Mesodermal cell (in vitro differentiated cells): ENCODE data around the gene PCDHGA8.

Experiments used
- H3K27ac ChIP-seq: 2 replicates; pipeline ENCODE4 v1.7.0; 2013; ENCODE audit warnings: mild to moderate bottlenecking, low read depth, low read length, moderate library complexity; ENCODE audit not compliant: severe bottlenecking
- H3K36me3 ChIP-seq: 2 replicates; pipeline ENCODE4 v1.7.1; 2013; ENCODE audit warnings: mild to moderate bottlenecking, low read length, moderate library complexity; ENCODE audit not compliant: control insufficient read depth, insufficient read depth
- H3K4me1 ChIP-seq: one replicate; pipeline ENCODE4 v1.7.1; 2013; ENCODE audit warnings: mild to moderate bottlenecking, low read length; ENCODE audit not compliant: insufficient read depth, control insufficient read depth, poor library complexity, severe bottlenecking
- H3K4me3 ChIP-seq: 2 replicates; pipeline ENCODE4 v1.7.0; 2013; ENCODE audit warnings: low read length, control low read depth, mild to moderate bottlenecking; ENCODE audit not compliant: insufficient read depth, poor library complexity, severe bottlenecking; ENCODE audit errors: extremely low read depth
- H3K9me3 ChIP-seq: 2 replicates; pipeline ENCODE4 v1.7.1; 2013; ENCODE audit warnings: mild to moderate bottlenecking, low read length, moderate library complexity; ENCODE audit not compliant: control insufficient read depth
- WGBS, 2 experiments: methylation state at CpG; one replicate each; pipeline ENCODE4 v1.1.5; 2013; ENCODE audit warnings: missing lambda C conversion rate in 2 of 2; ENCODE audit not compliant: insufficient coverage in 2 of 2; 5-methylcytosine and 5-hydroxymethylcytosine counted together

PCDHGA8 gene

GRCh38 chr5:141356133-141356532 is 36.3 kb upstream of the PCDHGA8 start:
- Histone ChIP-seq H3K4me3 (no peak overlapping the region), H3K36me3 (no peaks in the 10 kb centered on the region), H3K27ac (no peak overlapping the region), H3K4me1 (no peaks in the 10 kb centered on the region), H3K9me3 (peaks cover 46% of the 10 kb centered on the region)
- 80 to 89% methylated on average over 3 to 4 of the region's 5 CpGs for WGBS, 2 experiments

- H3K4me1 ChIP-seq, result no peaks in the 10 kb centered on the region
- 92 to 97% methylated on average over 17 to 19 of the region's 19 CpGs for WGBS, 2 experiments
- no peak overlapping the region for H3K27ac ChIP-seq
- H3K9me3 ChIP-seq, result peaks cover 47% of the 10 kb centered on the region
- no peaks in the 10 kb centered on the region for H3K36me3 ChIP-seq
- no peak overlapping the region for H3K4me3 ChIP-seq
Observed at GRCh38 chr5:141356950-141357349, 35.5 kb upstream of the PCDHGA8 start.

- Histone ChIP-seq H3K4me1 (no peaks in the 10 kb centered on the region), H3K9me3 (peaks cover 50% of the 10 kb centered on the region), H3K4me3 (no peak within 1 kb of the TSS), H3K27ac (no peak within 1 kb of the TSS), H3K36me3 (peaks cover 3% of the 10 kb centered on the region)
- WGBS, 2 experiments, result 87 to 94% methylated on average over 19 to 23 of the region's 24 CpGs
Observed at GRCh38 chr5:141359790-141360426, 32.5 kb upstream of the PCDHGA8 start, which contains the start of gene PCDHGB2. PCDHGB2 (plus strand) TSS chr5:141359994; CDS start chr5:141360136, 142 bp downstream.

- WGBS, 2 experiments, result 94 to 95% methylated on average over 10 to 11 of the region's 15 CpGs
- H3K27ac ChIP-seq, result no peak overlapping the region
- H3K9me3 ChIP-seq, result peaks cover 50% of the 10 kb centered on the region
- H3K4me1 ChIP-seq, result no peaks in the 10 kb centered on the region
- H3K4me3 ChIP-seq, result no peak overlapping the region
- peaks cover 3% of the 10 kb centered on the region for H3K36me3 ChIP-seq
Observed at GRCh38 chr5:141360685-141361084, 31.7 kb upstream of the PCDHGA8 start.

- Histone ChIP-seq H3K27ac (no peak overlapping the region), H3K36me3 (peaks cover 3% of the 10 kb centered on the region), H3K9me3 (peaks cover 45% of the 10 kb centered on the region), H3K4me3 (no peak overlapping the region), H3K4me1 (no peaks in the 10 kb centered on the region)
Observed at GRCh38 chr5:141362719-141363118, 29.7 kb upstream of the PCDHGA8 start.

GRCh38 chr5:141363952-141364660 is 28.3 kb upstream of the PCDHGA8 start, which contains the start of gene PCDHGA5:
PCDHGA5 (plus strand) TSS chr5:141364162; CDS start chr5:141364331, 169 bp downstream.
- H3K36me3 ChIP-seq, result peaks cover 3% of the 10 kb centered on the region
- no peak within 1 kb of the TSS for H3K4me3 ChIP-seq
- no peaks in the 10 kb centered on the region for H3K4me1 ChIP-seq
- peaks cover 45% of the 10 kb centered on the region for H3K9me3 ChIP-seq
- H3K27ac ChIP-seq, result no peak within 1 kb of the TSS
- WGBS, 2 experiments, result 92 to 95% methylated on average over 24 to 25 of the region's 34 CpGs

- WGBS, 2 experiments, result 95 to 96% methylated on average over 44 to 45 of the region's 46 CpGs
- no peaks in the 10 kb centered on the region for H3K4me1 ChIP-seq
- no peak overlapping the region for H3K4me3 ChIP-seq
- H3K9me3 ChIP-seq, result peaks cover 32% of the 10 kb centered on the region
- peaks cover 3% of the 10 kb centered on the region for H3K36me3 ChIP-seq
- H3K27ac ChIP-seq, result no peak overlapping the region
Observed at GRCh38 chr5:141366016-141366896, 26.2 kb upstream of the PCDHGA8 start.

GRCh38 chr5:141369994-141370848 is 22.2 kb upstream of the PCDHGA8 start, which contains the start of gene PCDHGB3:
PCDHGB3 (plus strand) TSS chr5:141370242; CDS start chr5:141370395, 153 bp downstream.
- H3K9me3 ChIP-seq, result peaks cover 28% of the 10 kb centered on the region
- no peak within 1 kb of the TSS for H3K27ac ChIP-seq
- H3K36me3 ChIP-seq, result no peaks in the 10 kb centered on the region
- no peaks in the 10 kb centered on the region for H3K4me1 ChIP-seq
- WGBS, 2 experiments, result 94% methylated on average over 31 to 32 of the region's 32 CpGs
- H3K4me3 ChIP-seq, result no peak within 1 kb of the TSS

GRCh38 chr5:141371572-141372475 is 20.6 kb upstream of the PCDHGA8 start:
- H3K4me3 ChIP-seq, result no peak overlapping the region
- peaks cover 16% of the 10 kb centered on the region for H3K9me3 ChIP-seq
- 96% methylated on average over 66 of the region's 69 CpGs for WGBS, 2 experiments
- H3K4me1 ChIP-seq, result no peaks in the 10 kb centered on the region
- no peak overlapping the region for H3K27ac ChIP-seq
- no peaks in the 10 kb centered on the region for H3K36me3 ChIP-seq
